Activated T-cell treated with anti-CD3 and anti-CD28 coated beads, Interleukin-2, amount 50 U/mL, for 72 hours (primary cell): ENCODE measurements around the gene TMEM154. TPM values are rescaled to one million over a fixed set of nuclear protein-coding genes. Genes with fewer than 3 reads are reported as not detected.

Source experiments
- total RNA-seq, 2 donors: library from RNA; stranded (reverse); gene quantifications; one replicate each; pipeline ENCODE4 v1.2.3, GENCODE V29; 2022

The TMEM154 gene
- total RNA-seq, 2 donors from 2014 or later: 16.8 to 22.0 TPM

Other genes starting within 250 kb of the TMEM154 start
- 10 to 100 TPM; 37.6 to 40.9 TPM for gene FBXW7, start 143.9 kb downstream of the TMEM154 start, total RNA-seq
- under 1 TPM; 0.39 to 0.43 TPM for gene TIGD4, start 99.7 kb upstream of the TMEM154 start, total RNA-seq
- gene ARFIP1, start 100.0 kb upstream of the TMEM154 start, total RNA-seq: 10 to 100 TPM; 13.8 to 18.8 TPM